Activated gamma-delta T cell treated with Interleukin-2 at 50 U/mL for 16 hours (primary cell): ENCODE results near the gene TBKBP1.
"Not testable (repeated sequence)": the region's sequence is repeated elsewhere in the genome, so short reads cannot be mapped to it uniquely, and the experiment has no call there.

Experiments
- DNase-seq: peaks from one replicate; pipeline ENCODE4 v3.0.0-alpha.2; 2020

The TBKBP1 gene

DNA sequence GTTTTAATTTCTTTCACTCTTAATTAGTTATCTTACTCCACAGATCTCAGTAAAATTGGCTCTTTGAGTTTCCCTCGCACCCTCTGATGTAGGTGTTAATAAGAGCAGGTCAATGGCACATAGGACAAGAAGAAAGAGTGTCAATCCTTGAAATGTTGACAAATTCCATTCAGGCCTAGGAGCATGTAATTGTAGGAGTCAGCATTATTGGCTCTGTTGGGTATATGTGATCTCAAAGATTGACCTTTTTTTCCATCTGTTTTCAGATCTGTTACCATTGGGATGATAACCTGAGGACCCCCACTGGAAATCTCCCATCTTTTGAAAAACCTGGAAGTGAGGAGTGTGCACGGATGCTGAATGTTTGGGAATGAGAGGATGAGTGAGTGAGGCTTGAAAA lies 11.8 kb upstream of the TBKBP1 start:
- DNase-seq = no peak

DNA sequence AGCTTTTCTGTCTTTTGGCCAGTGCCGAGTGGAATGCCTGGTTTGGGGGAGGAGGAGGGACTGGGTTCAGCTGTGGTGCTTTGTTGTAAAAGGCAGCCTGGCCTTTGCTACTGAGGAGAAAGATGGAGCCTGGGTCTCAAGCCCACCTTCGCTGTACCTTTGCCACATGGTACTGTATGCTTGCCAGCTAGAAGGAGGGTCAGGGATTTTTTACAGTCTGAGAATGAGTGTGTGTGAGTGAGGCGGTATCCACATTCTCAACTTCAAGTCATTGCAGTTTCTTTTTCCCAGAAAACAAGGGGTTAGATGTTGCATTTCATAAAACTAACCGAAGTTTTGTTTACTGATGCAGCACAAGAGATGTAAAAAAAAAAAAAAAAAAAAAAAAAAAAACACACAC lies 11.2 kb upstream of the TBKBP1 start:
- not testable (repeated sequence) for DNase-seq

DNA sequence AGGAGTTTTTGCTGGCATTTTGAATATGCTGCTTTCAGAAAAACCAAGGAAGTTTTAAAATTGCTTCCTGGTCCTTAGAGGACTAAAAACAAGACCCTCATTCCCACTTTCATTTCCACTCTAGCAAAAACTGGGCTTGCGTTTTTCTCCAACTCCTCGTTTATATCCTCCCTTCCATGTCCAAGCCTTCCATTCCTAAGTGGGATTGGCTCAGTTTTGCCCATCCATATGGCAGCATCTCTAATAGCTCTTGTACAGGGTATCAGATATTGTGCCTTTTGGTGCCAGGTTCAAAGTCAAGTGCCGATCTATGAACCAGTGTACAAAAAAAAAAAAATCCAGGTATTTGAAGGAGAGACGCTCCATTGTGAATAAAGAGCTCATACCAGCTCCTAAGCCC lies 9.9 kb upstream of the TBKBP1 start:
- no peak for DNase-seq

DNA sequence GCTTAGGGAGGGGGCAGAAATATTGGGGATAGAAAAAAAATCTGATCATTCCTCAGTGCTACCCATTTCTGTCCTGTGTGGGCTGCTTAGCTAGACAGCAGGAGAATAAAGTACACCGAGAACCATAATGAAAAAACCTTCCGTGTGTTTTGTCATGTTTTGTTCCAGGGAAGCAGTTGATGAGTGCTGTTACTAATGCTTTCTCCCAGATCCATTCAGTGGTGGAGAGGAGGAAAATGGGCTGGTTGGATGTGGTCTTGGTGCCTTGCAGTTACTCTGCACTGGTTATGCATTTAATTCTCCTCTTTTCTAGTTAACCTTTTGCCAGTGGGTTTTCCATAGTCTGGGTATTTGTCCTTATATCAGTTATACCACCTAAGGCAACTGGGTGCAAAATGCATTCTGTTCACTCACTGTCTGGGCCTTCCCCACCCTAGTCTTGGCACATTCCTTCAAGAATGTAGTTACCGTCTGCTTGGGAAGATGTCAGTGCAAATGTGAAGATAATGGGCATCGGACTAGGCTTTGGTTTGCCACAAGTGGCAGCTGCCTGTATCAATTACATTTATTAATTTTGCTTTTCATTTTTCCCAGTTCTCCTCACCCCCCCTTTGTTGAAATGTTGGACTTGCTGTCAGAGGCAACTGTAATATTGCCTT lies 9.3 kb upstream of the TBKBP1 start:
- DNase-seq = no peak

DNA sequence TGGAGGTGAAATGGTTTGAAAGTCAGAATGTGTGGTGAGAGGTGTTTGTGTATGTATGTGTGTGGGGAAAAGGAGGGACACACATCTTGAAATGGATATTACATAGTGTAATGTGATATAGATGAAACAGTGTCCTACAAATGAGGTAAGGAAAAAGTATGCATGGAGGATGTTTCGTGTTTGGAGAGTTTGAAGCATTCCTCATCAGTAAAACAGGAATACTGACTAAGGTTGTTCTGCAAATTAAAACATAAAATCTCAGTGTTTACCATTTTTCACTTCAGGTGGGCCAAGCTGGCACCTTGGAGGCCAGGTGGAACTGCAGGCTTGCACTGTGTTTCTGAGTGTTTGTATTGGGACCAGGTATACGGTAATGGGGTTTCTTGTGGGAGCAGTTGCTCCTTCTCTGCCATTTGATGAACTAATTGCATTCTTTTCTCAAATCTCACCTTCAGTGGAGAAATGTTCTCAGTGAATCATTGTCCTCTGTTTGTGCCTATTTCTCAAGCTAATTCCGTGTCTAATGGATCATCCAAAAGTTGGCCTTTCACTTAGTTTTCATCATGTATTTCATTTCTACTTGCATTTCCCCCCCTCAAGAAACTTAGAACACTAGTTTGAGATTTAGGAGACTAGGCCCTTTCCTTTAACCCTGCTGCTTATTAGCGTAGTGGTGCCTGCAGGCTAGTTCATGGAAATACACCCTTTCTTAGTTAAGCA lies 8.2 kb upstream of the TBKBP1 start:
- no peak for DNase-seq

DNA sequence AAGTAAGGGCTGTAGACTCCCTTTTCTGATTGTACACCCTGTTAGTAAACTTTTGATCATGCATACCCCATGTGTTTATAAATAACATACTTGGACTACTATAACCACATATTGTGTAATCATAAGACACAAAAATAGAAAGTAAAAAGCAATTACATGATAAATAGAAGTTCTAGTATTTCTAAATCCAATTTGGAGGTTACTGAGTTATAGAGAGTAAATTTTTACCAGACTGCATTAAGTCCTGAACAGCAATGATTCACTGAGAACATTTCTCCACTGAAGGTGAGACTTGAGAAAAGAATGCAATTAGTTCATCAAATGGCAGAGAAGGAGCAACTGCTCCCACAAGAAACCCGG lies 7.7 kb upstream of the TBKBP1 start:
- no peak for DNase-seq

DNA sequence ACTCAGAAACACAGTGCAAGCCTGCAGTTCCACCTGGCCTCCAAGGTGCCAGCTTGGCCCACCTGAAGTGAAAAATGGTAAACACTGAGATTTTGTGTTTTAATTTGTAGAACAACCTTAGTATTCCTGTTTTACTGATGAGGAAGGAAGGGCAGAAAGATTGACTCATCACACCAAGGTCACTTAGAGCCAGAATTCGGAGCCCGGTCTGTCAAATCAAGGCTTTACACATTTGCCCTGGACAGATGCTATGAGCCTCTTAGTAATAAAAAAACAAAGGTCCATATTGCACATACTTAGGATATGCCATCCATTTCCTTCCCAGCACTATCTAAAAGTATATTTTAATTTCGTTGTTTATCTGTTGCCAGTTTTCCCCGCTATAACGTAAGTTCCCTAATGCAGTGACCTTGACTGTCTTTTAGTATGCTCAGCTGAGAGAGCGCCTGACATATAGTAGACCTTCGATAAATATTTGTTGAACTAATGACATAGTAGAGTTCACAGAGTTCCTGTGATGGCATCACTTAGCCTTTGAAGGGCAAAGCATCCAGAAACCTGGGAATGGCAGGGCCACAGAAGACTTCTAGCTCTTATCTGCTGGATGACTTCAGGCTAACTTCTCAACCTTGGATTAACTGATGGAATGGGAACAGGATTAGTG lies 7.2 kb upstream of the TBKBP1 start:
- no peak for DNase-seq

DNA sequence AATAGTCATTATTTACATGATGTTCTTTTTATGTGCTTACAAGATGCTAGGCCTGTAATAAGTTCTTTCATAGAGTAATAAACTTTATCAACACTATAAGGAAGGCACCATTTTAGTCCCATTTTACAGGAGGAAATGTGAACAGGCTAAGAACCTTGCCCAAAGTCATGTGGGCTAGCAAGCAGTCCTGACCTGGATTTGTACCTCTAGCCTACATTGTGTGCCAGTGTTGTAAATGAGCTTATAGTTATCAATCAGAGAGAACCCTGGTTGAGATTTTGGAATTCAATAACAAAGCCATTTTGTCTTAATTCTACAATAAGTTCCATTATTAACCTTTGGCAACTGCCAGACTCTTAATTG lies 6.7 kb upstream of the TBKBP1 start:
- DNase-seq = no peak

DNA sequence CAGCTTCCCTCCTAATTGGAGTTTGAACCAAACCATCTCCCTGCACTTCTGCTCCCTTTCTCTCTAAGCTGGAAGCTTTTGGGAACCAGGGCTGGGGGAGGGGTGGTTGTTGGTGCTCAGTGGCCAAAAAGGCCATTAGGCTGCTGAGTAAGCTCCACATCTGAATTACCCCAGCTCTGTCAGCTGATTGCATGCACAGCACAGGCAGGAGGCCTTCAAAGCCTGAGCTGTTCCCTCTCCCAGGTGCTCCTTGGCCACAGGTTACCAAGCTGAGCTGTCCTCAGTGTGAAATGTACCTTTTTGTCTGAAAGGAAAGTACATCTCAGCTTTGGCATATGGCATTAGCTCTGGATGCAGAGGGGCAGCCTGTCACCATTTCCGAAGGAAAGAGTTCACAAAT lies 6.2 kb upstream of the TBKBP1 start:
- no peak for DNase-seq

DNA sequence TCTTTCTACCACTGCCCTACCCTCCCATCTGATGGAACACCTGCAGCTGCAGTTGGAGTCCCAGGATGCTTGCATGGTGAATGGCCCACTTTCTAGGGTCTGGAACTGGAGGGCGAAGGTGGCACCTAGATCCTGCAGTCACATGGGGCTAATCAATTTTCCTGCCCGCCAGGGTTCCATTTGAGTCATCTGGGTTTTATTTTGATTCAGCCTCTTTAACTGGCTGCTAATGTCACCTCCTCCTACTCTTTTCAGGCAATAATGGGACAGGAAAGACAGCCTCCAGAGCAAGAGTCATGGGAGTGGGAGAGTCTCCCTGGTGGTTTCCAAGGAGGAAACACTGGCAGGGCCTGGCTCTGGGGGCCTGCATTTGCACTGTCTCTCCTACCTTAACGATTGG lies 3.8 kb upstream of the TBKBP1 start:
- DNase-seq = no peak

DNA sequence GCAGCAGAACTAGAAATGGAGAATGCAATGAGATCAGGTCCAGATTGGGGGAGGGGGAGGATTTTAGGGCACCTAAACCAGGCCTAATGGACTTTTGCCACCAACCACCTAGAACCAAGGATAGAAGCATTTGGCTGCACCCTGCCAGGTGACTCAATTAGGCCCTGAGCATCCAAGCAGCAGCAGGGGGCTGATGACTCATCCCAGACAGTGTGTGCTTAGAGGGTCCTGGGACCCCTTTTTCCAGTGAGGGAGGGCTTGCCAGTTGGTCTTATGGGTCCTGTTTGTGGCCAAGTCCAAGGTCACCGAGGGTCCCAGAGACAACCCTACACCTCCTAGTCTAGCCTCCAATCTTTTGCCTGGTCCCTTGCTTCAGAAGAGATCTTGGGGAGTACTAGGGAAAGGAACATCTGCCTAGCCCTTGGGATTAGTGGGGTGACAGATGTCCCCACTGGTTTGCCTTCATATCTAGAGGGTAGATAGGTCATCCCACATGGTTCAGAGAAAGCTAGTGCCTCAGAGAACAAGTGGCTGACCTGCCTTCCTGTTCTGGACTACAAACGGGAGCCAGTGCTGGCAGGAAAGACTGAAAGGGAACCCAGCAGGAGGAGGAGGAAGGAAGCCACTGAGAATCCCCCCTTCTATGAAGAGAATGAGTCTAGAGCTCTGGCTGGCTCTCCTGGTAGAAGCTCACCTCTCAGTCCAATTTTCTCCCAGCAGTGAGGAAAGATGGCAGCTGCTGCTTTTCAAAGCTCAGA lies 1.6 kb upstream of the TBKBP1 start:
- DNase-seq = no peak

DNA sequence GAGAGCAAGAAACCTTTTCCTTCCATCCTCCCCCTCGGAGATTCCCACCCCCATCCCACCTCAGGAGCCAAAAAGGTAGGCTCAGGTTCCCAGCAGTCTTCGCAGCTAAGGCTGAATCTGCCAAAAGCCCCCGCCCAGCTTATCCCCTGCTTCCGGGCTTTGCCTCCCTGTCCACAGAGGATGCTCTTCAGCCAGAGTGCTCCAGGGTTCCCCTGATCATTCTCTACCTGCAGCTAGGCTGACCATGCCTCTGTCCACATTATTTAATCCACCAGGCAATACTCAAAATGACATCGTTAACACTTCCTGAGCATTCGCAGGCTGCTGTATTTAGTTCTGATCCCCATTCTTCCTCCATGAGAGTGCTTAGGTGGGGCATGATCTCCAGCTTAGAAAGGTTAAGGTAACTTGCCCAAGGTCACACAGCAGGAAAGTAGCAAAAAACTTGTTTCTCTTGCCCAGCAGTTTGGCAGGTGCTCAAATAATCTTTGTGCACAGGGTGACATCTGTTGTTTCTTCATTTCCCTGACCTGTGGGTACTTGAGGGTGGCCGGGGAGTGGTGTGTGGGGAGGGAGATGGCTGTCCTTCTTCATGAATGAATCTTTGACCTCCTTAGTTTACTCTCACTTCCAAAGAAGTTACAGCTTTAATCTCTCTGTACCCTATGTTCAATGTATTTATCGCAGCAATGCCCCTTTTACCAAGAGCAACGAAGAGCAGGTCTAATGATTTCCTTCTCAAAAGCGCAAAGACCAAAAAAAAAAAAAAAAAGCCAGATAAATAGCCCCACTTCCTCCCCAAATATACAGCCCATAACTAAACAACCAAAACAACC lies 848 bp upstream of the TBKBP1 start:
- no peak for DNase-seq

DNA sequence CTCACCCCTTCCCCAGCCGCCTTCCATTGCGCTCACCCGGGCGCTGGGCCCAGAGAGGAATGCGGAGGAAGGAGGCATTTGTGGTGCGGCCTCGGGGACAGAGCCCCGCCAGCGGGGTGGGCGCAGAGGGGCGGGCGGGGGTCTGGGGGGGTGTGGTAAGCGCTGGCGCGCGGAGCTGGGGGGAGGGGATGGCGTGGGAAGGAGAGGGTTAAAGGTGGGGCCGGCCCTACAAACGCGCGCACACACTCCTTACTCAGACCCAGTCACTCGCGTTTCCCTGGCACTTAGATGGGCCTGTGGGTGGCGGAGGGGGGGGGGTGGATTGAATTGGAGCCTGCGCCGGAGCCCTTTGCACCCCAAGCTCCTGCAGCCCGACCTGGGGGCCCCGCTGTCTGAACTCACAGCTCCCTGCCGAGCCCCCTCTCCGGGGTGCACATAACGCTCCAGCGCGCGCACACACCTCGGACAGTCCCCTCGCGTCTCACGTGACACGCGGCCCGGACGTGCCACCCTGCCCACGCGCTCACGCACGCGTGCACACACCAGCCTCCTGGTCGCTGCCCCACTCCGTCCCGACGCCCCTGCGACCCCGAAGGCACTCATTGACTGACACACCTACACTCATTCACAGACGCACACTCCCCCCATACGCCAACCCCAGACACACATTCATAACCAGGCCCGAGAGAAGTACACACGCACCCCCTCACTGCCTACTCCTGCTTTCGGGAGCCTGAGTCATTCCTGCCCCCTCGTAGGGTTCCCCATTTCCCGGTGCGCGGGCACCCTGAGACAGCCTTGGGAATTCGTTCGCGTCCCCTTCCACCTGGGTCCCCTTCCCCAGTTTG lies 844 bp downstream of the TBKBP1 start:
- DNase-seq = peak; percentile 40

DNA sequence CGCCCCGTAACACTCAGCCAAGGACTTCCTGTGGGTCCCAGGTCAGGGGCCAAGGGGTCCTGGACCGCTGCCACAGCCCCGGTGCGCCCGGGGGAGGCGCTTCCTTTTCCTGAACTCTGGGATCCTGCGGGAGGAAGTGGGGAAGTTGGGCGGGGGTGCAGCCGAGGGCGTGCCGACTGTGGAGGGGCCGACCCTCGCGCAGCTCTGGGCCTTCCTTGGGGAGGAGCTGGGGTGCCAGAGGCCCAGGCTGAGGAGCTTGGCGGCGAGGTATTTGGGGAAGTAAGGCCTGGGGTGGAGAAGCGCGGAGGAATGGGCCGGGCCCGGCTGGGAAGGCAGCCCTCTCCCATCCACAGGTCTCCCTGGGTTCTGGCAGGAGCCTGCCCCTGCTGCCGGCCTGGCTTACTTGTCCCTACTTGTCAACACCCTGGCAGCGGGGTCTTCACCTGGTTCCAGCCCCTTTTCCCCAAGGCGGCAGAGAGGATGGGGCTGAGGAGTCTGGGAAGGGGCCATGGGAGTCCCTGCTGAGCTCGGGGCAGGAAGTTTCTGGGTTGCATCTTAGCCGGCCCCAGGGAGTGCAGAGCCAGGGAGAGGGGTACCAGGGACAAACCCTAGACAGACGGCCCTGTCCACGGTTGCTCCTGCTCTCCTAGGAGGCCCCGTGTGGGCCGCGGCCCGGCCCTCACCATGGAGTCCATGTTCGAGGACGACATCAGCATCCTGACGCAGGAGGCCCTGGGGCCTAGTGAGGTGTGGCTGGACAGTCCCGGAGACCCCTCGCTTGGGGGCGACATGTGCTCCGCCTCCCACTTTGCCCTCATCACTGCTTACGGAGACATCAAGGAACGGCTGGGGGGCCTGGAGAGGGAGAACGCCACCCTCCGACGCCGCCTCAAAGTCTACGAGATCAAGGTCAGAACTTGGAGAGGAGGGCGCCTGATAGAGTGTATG lies 1.7 kb downstream of the TBKBP1 start:
- no peak for DNase-seq

DNA sequence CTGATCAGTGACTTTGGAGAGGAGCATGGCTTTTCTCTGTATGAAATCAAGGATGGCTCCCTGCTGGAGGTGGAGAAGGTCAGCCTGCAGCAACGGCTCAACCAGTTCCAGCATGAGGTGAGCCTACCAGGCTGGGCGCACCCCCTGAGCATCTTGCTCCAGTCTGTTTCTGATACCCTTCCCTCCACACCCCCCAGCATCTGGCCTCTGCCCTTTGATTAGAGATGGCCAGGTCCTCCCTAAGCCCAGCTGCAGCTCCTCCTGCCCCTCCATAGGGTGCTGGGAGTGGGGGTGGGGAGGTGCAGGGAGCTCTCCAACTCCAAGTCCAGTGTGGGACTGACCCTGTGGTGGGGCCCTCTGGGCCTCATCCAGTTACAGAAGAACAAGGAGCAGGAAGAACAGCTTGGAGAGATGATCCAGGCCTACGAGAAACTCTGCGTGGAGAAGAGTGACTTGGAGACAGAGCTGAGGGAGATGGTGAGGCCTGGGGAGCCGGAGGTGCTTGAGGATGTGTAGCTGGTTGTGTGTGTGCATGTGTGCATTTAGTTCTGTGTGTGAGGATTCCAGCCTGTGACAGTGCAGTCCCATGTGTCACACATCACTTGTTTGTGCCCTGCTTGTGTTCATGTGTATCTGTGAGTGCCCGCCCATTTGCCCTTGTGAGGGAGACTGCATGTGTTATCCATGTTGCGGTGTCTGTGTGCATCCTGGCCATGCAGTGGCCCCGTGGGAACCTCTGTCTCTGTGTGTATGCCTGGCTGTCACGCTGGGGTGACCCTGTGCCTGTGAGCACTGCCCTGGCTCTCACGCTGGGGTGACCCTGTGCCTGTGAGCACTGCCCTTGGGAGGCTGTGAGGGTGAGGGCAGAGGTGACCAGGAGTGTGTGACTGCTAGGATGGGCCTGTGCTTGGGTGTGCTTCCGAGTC lies 3.0 kb downstream of the TBKBP1 start:
- DNase-seq = no peak

DNA sequence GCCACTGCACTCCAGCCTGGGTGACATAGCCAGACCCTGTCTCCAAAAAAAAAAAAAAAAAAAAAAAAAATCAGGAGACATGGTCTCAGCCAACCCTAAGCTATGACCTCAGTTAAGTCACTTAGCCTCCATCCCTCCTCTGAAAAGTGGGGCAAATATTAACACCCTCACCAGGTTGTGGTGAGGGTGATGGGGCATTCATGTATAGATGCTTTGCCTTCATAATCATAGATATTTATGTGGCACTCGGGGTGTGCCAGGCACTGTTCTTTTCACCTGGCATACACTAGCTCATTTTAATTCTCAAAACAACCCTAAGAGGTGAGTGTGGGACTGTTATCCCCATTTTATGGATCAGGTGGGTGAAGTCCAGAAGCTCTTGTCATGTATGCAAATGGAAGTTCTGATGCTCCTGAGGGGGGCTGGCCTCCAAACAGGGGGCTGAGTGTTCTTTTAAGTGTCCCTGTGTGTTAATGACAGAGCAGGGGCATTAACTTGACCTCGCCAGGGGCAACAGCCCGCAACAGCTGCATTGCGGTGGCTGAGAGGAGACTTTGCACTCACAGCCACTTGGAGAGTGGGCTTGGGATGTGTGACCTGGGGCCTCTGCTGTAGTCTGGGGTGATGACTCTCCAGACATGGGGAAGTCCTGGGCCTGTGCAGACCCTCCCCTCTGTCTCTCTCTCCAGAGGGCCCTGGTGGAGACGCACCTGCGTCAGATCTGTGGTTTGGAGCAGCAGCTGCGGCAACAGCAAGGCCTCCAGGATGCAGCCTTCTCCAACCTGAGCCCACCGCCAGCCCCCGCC lies 4.1 kb downstream of the TBKBP1 start:
- DNase-seq = no peak

DNA sequence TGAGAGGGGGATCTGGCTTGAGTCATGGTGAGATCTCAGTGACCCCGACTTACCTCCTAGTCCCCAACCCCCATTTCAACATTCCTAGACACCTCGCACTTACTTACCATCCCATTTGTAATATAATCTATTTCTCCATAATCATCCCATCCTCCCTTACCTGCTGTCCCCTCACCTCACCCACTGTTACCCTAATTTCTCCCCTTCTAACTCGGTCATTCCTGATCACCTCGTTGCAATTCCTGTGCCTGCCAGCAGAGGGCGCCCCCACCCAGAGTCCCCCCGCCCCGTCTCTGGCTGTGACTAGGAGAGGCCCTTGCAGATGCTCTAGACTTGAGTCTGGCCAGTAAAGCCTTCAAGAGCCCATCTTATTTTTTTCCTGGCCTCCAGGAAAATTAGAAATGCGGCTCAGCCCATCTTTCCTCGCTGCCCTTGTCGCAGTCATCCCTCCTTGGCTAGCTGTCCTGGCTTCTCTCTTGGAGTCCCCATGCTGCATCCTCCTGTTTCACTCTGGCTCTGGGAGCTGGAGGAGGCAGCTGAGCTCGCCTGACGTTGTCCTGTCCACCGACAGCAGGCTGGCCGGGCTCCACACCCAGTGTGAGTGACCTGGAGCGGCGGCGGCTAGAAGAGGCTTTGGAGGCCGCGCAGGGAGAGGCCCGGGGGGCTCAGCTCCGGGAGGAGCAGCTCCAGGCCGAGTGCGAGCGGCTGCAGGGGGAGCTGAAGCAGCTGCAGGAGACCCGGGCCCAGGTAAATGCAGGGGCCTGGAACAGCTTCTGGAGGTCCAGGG lies 5.0 kb downstream of the TBKBP1 start:
- DNase-seq = peak; percentile 84

DNA sequence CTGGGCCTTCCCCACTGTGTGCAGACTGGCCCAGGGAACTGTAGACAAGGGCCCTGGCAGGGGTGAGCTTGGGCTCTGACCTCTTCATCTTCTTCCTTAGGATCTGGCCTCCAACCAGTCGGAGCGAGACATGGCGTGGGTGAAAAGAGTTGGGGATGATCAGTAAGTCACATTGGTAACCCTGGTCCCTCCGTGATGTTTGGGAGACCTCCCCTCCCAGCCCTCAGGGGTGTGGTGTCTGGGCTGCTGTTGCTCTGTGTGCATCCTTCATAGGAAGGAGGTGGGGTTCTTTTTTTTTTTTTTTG lies 5.5 kb downstream of the TBKBP1 start:
- no peak for DNase-seq
